ENCODE measurements around the gene KXD1. TPM values are rescaled to one million over a fixed set of nuclear protein-coding genes. Genes with fewer than 3 reads are reported as not detected.

KXD1 gene
- 25.8 TPM for total RNA-seq

GRCh38 chr19:18557411-18558201 lies at the start of gene KXD1:
Gene KXD1 (plus strand): TSS chr19:18557870. CDS start chr19:18562057, 4,187 bp downstream.

GRCh38 chr19:18521692-18522123 lies 36.0 kb upstream of the KXD1 start, which contains the start of gene ELL:
Gene ELL (minus strand): TSS chr19:18522070. CDS start chr19:18522055, 15 bp downstream.

GRCh38 chr19:18542941-18543813 lies 14.5 kb upstream of the KXD1 start, which contains the start of gene FKBP8:
Gene FKBP8 (minus strand): TSS chr19:18543573. CDS start chr19:18541970, 1,603 bp downstream.

GRCh38 chr19:18571564-18572344 lies 14.1 kb downstream of the KXD1 start, which contains the start of gene UBA52:
Gene UBA52 (plus strand): TSS chr19:18571857. CDS start chr19:18573301, 1,444 bp downstream.

GRCh38 chr19:18588611-18589379 lies 31.1 kb downstream of the KXD1 start, which contains the start of gene REX1BD:
Gene REX1BD (plus strand): TSS chr19:18588798. CDS start chr19:18588802, 4 bp downstream.

GRCh38 chr19:18606281-18607225 lies 48.9 kb downstream of the KXD1 start, which contains the start of gene CRLF1:
Gene CRLF1 (minus strand): TSS chr19:18606799. CDS start chr19:18606656, 143 bp downstream.

GRCh38 chr19:18612772-18613588 lies 55.3 kb downstream of the KXD1 start, which contains the start of gene TMEM59L:
Gene TMEM59L (plus strand): TSS chr19:18612870. CDS start chr19:18612959, 89 bp downstream.

Other genes starting within 250 kb of the KXD1 start
- 79.8 TPM for gene LSM4, start 234.8 kb upstream of the KXD1 start, total RNA-seq
- 16.1 TPM for gene PGPEP1, start 217.3 kb upstream of the KXD1 start, total RNA-seq
- 0.46 TPM for gene GDF15, start 171.7 kb upstream of the KXD1 start, total RNA-seq
- gene LRRC25, start 160.2 kb upstream of the KXD1 start, total RNA-seq, result 1.2 TPM
- gene SSBP4, start 138.5 kb upstream of the KXD1 start, total RNA-seq, result 51.9 TPM
- 75.4 TPM for gene ISYNA1, start 119.7 kb upstream of the KXD1 start, total RNA-seq
- 9.2 TPM for gene ELL, start 35.8 kb upstream of the KXD1 start, total RNA-seq
- gene FKBP8, start 14.3 kb upstream of the KXD1 start, total RNA-seq, result 171 TPM
- gene UBA52, start 14.0 kb downstream of the KXD1 start, total RNA-seq, result 632 TPM
- gene REX1BD, start 30.9 kb downstream of the KXD1 start, total RNA-seq, result 20.8 TPM
- 3.0 TPM for gene CRLF1, start 48.9 kb downstream of the KXD1 start, total RNA-seq
- 90.2 TPM for gene TMEM59L, start 55.0 kb downstream of the KXD1 start, total RNA-seq
- 8.3 TPM for gene KLHL26, start 79.2 kb downstream of the KXD1 start, total RNA-seq
- 11.8 TPM for gene CRTC1, start 125.8 kb downstream of the KXD1 start, total RNA-seq
- gene COMP, start 233.4 kb downstream of the KXD1 start, total RNA-seq, result not detected

Data from diencephalon (tissue), 1 donor.